GM19395 (cell line): Measurements from ENCODE around the gene ALOX5.
"Not testable (repeated sequence)": the region's sequence is repeated elsewhere in the genome, so short reads cannot be mapped to it uniquely, and the experiment has no call there.

Source experiments
- ATAC-seq: cut with Tn5 transposase; IDR thresholded peaks from one replicate; pipeline ENCODE4 v1.9.1; 2021; ENCODE audit warnings: mild to moderate bottlenecking, moderate library complexity; ENCODE audit not compliant: unreplicated experiment

ALOX5 gene

GRCh38 chr10:45461034-45461433 is 87.0 kb downstream of the ALOX5 start:
- peak; percentile 73 for ATAC-seq

- no peak for ATAC-seq
Measured at GRCh38 chr10:45463244-45464116, 89.5 kb downstream of the ALOX5 start.

GRCh38 chr10:45464958-45465567 is 91.0 kb downstream of the ALOX5 start:
- peak; percentile 48 for ATAC-seq

GRCh38 chr10:45466784-45467183 is 92.8 kb downstream of the ALOX5 start:
- ATAC-seq = no peak

GRCh38 chr10:45468079-45468478 is 94.1 kb downstream of the ALOX5 start:
- ATAC-seq = no peak

- no peak for ATAC-seq
Measured at GRCh38 chr10:45470098-45471012, 96.3 kb downstream of the ALOX5 start.

- no peak for ATAC-seq
Measured at GRCh38 chr10:45471059-45471458, 97.0 kb downstream of the ALOX5 start.

GRCh38 chr10:45471531-45472310 is 97.7 kb downstream of the ALOX5 start:
- ATAC-seq = no peak

GRCh38 chr10:45473126-45473525 is 99.1 kb downstream of the ALOX5 start:
- no peak for ATAC-seq

GRCh38 chr10:45476559-45476958 is 102.5 kb downstream of the ALOX5 start:
- no peak for ATAC-seq

GRCh38 chr10:45480294-45480693 is 106.3 kb downstream of the ALOX5 start:
- no peak for ATAC-seq

- not testable (repeated sequence) for ATAC-seq
Measured at GRCh38 chr10:45481100-45481499, 107.1 kb downstream of the ALOX5 start.

- no peak for ATAC-seq
Measured at GRCh38 chr10:45483002-45483401, 109.0 kb downstream of the ALOX5 start.

- ATAC-seq = no peak
Measured at GRCh38 chr10:45487735-45488134, 113.7 kb downstream of the ALOX5 start.

- ATAC-seq = no peak
Measured at GRCh38 chr10:45488365-45488764, 114.3 kb downstream of the ALOX5 start.

- ATAC-seq = no peak
Measured at GRCh38 chr10:45490277-45490676, 116.3 kb downstream of the ALOX5 start.

GRCh38 chr10:45491061-45491460 is 117.0 kb downstream of the ALOX5 start:
- ATAC-seq = no peak
